ENCODE results near the gene MPP1. TPM values are rescaled to one million over a fixed set of nuclear protein-coding genes. Genes with fewer than 3 reads are reported as not detected.

Gene MPP1
- total RNA-seq, 4 donors from 2014 or later, result 14.3 to 43.2 (median 17.0) TPM

- H3K36me3 ChIP-seq, result peaks cover 0 to 17% (median 0%) of the 10 kb centered on the region in 3 donors
- peak overlapping the region in 3 of 4 donors; percentile 50 to 79 (median 59) for H3K4me3 ChIP-seq
- TF ChIP-seq POLR2A (IDR thresholded peaks at IDR 0.05), result no peak
- H3K9me3 ChIP-seq, result no peaks in the 10 kb centered on the region
- H3K4me1 ChIP-seq, result peaks cover 0 to 16% (median 0%) of the 10 kb centered on the region in 4 donors
- H3K27ac ChIP-seq, result peak overlapping the region in 3 of 4 donors; percentile 39 to 81 (median 59)
- WGBS, 2 donors, result 12 to 57% methylated on average over 11 of the region's 11 CpGs
- DNase-seq (ENCODE audit: low spot score in 2 of 2), result no peak
- H3K27me3 ChIP-seq, result no peaks in the 10 kb centered on the region
Measured at GRCh38 chrX:154761977-154762536, 43.2 kb downstream of the MPP1 start.

DNA sequence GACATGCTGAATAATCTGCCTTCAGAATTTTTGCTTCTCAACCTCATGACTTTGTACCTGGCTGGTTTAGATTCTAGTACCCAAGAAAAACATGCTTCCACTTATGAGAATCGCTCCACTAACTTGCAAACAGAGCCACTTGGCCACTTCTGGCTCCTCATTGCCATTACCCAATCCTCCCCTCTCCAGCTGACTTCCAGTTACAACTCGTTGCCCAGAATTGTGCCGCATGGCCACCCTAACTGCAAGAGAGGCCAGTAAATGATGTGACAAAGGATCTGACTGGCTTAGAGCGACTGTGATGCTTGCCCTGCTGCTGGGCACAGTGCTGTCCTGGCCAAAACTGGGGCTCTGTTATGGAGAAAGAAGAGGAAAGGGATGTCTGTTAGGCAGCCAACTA is 46.6 kb downstream of the MPP1 start:
- no peak for DNase-seq (ENCODE audit: low spot score in 2 of 2)
- 67 to 86% methylated on average over 4 of the region's 4 CpGs for WGBS, 2 donors
- Histone ChIP-seq H3K4me1 (peaks cover 0 to 8% (median 0%) of the 10 kb centered on the region in 4 donors), H3K9me3 (no peaks in the 10 kb centered on the region), H3K36me3 (no peaks in the 10 kb centered on the region), H3K27me3 (no peaks in the 10 kb centered on the region), H3K27ac (no peak overlapping the region), H3K4me3 (no peak overlapping the region)
- no peak for TF ChIP-seq POLR2A (IDR thresholded peaks at IDR 0.05)
- TF ChIP-seq, protein P1, sequence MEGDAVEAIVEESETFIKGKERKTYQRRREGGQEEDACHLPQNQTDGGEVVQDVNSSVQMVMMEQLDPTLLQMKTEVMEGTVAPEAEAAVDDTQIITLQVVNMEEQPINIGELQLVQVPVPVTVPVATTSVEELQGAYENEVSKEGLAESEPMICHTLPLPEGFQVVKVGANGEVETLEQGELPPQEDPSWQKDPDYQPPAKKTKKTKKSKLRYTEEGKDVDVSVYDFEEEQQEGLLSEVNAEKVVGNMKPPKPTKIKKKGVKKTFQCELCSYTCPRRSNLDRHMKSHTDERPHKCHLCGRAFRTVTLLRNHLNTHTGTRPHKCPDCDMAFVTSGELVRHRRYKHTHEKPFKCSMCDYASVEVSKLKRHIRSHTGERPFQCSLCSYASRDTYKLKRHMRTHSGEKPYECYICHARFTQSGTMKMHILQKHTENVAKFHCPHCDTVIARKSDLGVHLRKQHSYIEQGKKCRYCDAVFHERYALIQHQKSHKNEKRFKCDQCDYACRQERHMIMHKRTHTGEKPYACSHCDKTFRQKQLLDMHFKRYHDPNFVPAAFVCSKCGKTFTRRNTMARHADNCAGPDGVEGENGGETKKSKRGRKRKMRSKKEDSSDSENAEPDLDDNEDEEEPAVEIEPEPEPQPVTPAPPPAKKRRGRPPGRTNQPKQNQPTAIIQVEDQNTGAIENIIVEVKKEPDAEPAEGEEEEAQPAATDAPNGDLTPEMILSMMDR (IDR thresholded peaks at IDR 0.05), result no peak
- no peak for TF ChIP-seq EP300 (IDR thresholded peaks at IDR 0.05)

DNA sequence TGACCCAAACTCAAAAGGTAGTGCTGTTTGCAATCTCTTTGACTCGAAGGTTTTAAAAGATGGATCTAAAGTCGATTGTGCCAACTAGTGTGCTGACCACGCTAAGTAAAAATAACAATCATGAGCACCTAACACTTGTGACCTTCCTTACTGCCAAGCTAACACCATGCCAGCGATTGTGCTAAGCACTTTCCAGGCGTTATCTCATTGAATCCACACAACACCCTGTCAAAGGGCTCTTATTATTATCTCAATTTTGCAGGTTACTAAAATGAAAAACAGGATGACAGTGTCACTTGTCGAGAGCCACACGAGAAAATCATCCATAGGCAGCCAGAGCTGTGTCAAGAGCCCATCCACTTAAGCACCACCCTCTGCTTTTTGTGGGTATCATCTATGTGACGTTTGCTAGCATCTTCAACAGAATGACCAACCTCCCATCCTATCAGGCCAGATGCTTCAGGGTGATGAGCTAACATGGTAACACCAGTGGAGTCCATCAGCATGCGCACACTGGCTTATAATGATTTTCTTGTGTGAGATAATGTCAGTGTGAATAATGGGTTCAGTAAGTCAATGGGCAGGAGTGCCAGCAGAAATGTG is 53.5 kb downstream of the MPP1 start:
- H3K4me1 ChIP-seq, result peaks cover 0 to 13% (median 0%) of the 10 kb centered on the region in 4 donors
- no peaks in the 10 kb centered on the region for H3K36me3 ChIP-seq
- 65 to 67% methylated on average over 9 of the region's 9 CpGs for WGBS, 2 donors
- DNase-seq (ENCODE audit: low spot score in 2 of 2), result no peak
- H3K27me3 ChIP-seq, result no peaks in the 10 kb centered on the region
- peak overlapping the region in 1 of 4 donors; percentile 54 for H3K27ac ChIP-seq
- TF ChIP-seq EP300 (IDR thresholded peaks at IDR 0.05) (no peak), POLR2A (IDR thresholded peaks at IDR 0.05) (no peak)
- TF ChIP-seq, protein P1 (IDR thresholded peaks at IDR 0.05), result no peak
- peak overlapping the region in 2 of 4 donors; percentile 48 to 62 for H3K4me3 ChIP-seq
- H3K9me3 ChIP-seq, result no peaks in the 10 kb centered on the region

- Histone ChIP-seq H3K27me3 (no peaks in the 10 kb centered on the region), H3K36me3 (no peaks in the 10 kb centered on the region), H3K4me3 (peak overlapping the region; percentile 27 to 62 (median 40)), H3K9me3 (no peaks in the 10 kb centered on the region), H3K4me1 (peaks cover 0 to 13% (median 0%) of the 10 kb centered on the region in 4 donors), H3K27ac (peak overlapping the region in 2 of 4 donors; percentile 54 to 71)
- WGBS, 2 donors, result 43 to 50% methylated on average over 5 to 13 of the region's 20 CpGs
- DNase-seq (ENCODE audit: low spot score in 2 of 2), result no peak
- no peak for TF ChIP-seq POLR2A (IDR thresholded peaks at IDR 0.05)
Measured at GRCh38 chrX:154751203-154751668, 54.0 kb downstream of the MPP1 start.

GRCh38 chrX:154750301-154751202 is 54.7 kb downstream of the MPP1 start, which contains the start of gene GAB3:
Gene GAB3 (minus strand): TSS chrX:154751077. CDS start chrX:154751025, 52 bp downstream.
- peaks cover 0 to 13% (median 0%) of the 10 kb centered on the region in 4 donors for H3K4me1 ChIP-seq
- DNase-seq (ENCODE audit: low spot score in 2 of 2), result no peak
- 7 to 43% methylated on average over 7 to 47 of the region's 98 CpGs for WGBS, 2 donors
- no peaks in the 10 kb centered on the region for H3K9me3 ChIP-seq
- TF ChIP-seq POLR2A (IDR thresholded peaks at IDR 0.05) (no peak), EP300 (IDR thresholded peaks at IDR 0.05) (no peak)
- TF ChIP-seq, protein P1 (IDR thresholded peaks at IDR 0.05), result no peak
- peak within 1 kb of the TSS in 3 of 4 donors; percentile 63 to 73 (median 71) for H3K27ac ChIP-seq
- H3K27me3 ChIP-seq, result no peaks in the 10 kb centered on the region
- no peaks in the 10 kb centered on the region for H3K36me3 ChIP-seq
- peak within 1 kb of the TSS; percentile 27 to 62 (median 50) for H3K4me3 ChIP-seq
